CD4-positive, alpha-beta T cell treated with Interleukin-6 at 100 ng/mL for 8 hours (primary cell): ENCODE results near the gene UEVLD.

Experiments used
- DNase-seq: peaks from one replicate; pipeline ENCODE4 v3.0.0-alpha.2; 2020; ENCODE audit warnings: mixed read lengths, low spot score

Gene UEVLD

GRCh38 chr11:18581825-18582224 lies 6.7 kb downstream of the UEVLD start:
- DNase-seq, result no peak

GRCh38 chr11:18580113-18580766 lies 8.3 kb downstream of the UEVLD start:
- no peak for DNase-seq

- no peak for DNase-seq
These were observed 9.4 kb downstream of the UEVLD start for GRCh38 chr11:18578975-18579598.

- no peak for DNase-seq
These were observed 13.2 kb downstream of the UEVLD start for GRCh38 chr11:18575361-18575760.

GRCh38 chr11:18567081-18567480 lies 21.5 kb downstream of the UEVLD start:
- no peak for DNase-seq

GRCh38 chr11:18566406-18566805 lies 22.1 kb downstream of the UEVLD start:
- no peak for DNase-seq

- DNase-seq, result no peak
These were observed 24.4 kb downstream of the UEVLD start for GRCh38 chr11:18564149-18564548.

- DNase-seq, result no peak
These were observed 25.3 kb downstream of the UEVLD start for GRCh38 chr11:18563090-18563730.

- no peak for DNase-seq
These were observed 40.5 kb downstream of the UEVLD start for GRCh38 chr11:18548001-18548400.

- DNase-seq, result peak; percentile 38
These were observed 48.1 kb downstream of the UEVLD start for GRCh38 chr11:18540207-18541009.

- no peak for DNase-seq
These were observed 52.3 kb downstream of the UEVLD start for GRCh38 chr11:18536209-18536608.

GRCh38 chr11:18534245-18534644 lies 54.3 kb downstream of the UEVLD start:
- no peak for DNase-seq

- no peak for DNase-seq
These were observed 55.2 kb downstream of the UEVLD start for GRCh38 chr11:18533365-18533764.

- DNase-seq, result no peak
These were observed 61.0 kb downstream of the UEVLD start for GRCh38 chr11:18527512-18527911.

- peak; percentile 88 for DNase-seq
These were observed 61.8 kb downstream of the UEVLD start, which contains the start of gene TSG101 for GRCh38 chr11:18526521-18527296. TSG101 (minus strand) TSS chr11:18526942; CDS start chr11:18526816, 126 bp downstream.

GRCh38 chr11:18526130-18526520 lies 62.4 kb downstream of the UEVLD start:
- no peak for DNase-seq

- DNase-seq, result no peak
These were observed 64.3 kb downstream of the UEVLD start for GRCh38 chr11:18524248-18524647.

GRCh38 chr11:18523084-18523483 lies 65.5 kb downstream of the UEVLD start:
- DNase-seq, result no peak

- DNase-seq, result no peak
These were observed 66.1 kb downstream of the UEVLD start for GRCh38 chr11:18522388-18522787.

GRCh38 chr11:18521122-18521521 lies 67.4 kb downstream of the UEVLD start:
- DNase-seq, result no peak

GRCh38 chr11:18502352-18502751 lies 86.2 kb downstream of the UEVLD start:
- no peak for DNase-seq

GRCh38 chr11:18501629-18502028 lies 86.9 kb downstream of the UEVLD start:
- no peak for DNase-seq
